Peyer's patch (tissue), 4 donors: ENCODE results near the gene HACD3. TPM values are rescaled to one million over a fixed set of nuclear protein-coding genes. Genes with fewer than 3 reads are reported as not detected.

ENCODE experiments used
- DNase-seq, 3 donors: peaks; one replicate each; pipeline ENCODE4 v3.0.0-alpha.2; 2017 to 2019
- H3K27ac ChIP-seq, 4 donors: fragments of 200-600 bp; sonication (generic); one replicate each; pipeline ENCODE4 v1.5.1; 2016 to 2019
- H3K27me3 ChIP-seq, 2 donors: fragments of 200-600 bp; sonication (generic); one replicate each; pipeline ENCODE4 v1.5.1; 2019
- H3K36me3 ChIP-seq, 3 donors: fragments of 200-600 bp; sonication (generic); one replicate each; pipeline ENCODE4 v1.5.1; 2016 to 2019
- H3K4me1 ChIP-seq, 4 donors: fragments of 200-600 bp; sonication (generic); one replicate each; pipeline ENCODE4 v1.5.1; 2016 to 2019
- H3K4me3 ChIP-seq, 4 donors: fragments of 200-600 bp; sonication (generic); 1 replicate in 3 of 4; 2 replicates in 1 of 4; pipeline ENCODE4 v1.5.1; 2016 to 2019; ENCODE audit warnings: mild to moderate bottlenecking in 1 of 4
- H3K9me3 ChIP-seq, 4 donors: fragments of 200-600 bp; sonication (generic); one replicate each; pipeline ENCODE4 v1.5.1; 2016 to 2019; ENCODE audit warnings: mild to moderate bottlenecking in 1 of 4
- POLR2A ChIP-seq, 2 donors: fragments of 450-650 bp; IDR thresholded peaks; one replicate each; pipeline ENCODE4 v1.5.1; 2017; ENCODE audit warnings: antibody characterized with exemption in 2 of 2, mild to moderate bottlenecking in 2 of 2, moderate library complexity in 2 of 2
- total RNA-seq, 4 donors: library from RNA; depleted of rRNA; stranded (reverse); fragments of >200 nt; gene quantifications; one replicate each; pipeline ENCODE4 v1.1.0, GENCODE V29; 2016
- TF ChIP-seq, protein P1 (sequence below), 6 experiments: fragments of 450-650 bp in 4 of 6; fragments of 200-600 bp in 2 of 6; sonication (generic) in 1 of 6; IDR thresholded peaks; one replicate each; pipeline ENCODE4 v1.5.1; 2017 to 2019; ENCODE audit warnings: antibody characterized with exemption in 6 of 6, mild to moderate bottlenecking in 3 of 6, moderate library complexity in 1 of 6

The HACD3 gene
- total RNA-seq, 4 donors from 2014 or later: 22.3 to 36.5 (median 26.8) TPM

GRCh38 chr15:65603134-65603533 is 72.9 kb downstream of the HACD3 start:
- Histone ChIP-seq H3K4me1 (no peaks in the 10 kb centered on the region), H3K4me3 (no peak overlapping the region), H3K36me3 (peaks cover 0 to 61% (median 0%) of the 10 kb centered on the region in 3 donors), H3K27me3 (no peaks in the 10 kb centered on the region), H3K27ac (no peak overlapping the region), H3K9me3 (no peaks in the 10 kb centered on the region)
- TF ChIP-seq POLR2A (IDR thresholded peaks at IDR 0.05): no peak
- TF ChIP-seq, protein P1, sequence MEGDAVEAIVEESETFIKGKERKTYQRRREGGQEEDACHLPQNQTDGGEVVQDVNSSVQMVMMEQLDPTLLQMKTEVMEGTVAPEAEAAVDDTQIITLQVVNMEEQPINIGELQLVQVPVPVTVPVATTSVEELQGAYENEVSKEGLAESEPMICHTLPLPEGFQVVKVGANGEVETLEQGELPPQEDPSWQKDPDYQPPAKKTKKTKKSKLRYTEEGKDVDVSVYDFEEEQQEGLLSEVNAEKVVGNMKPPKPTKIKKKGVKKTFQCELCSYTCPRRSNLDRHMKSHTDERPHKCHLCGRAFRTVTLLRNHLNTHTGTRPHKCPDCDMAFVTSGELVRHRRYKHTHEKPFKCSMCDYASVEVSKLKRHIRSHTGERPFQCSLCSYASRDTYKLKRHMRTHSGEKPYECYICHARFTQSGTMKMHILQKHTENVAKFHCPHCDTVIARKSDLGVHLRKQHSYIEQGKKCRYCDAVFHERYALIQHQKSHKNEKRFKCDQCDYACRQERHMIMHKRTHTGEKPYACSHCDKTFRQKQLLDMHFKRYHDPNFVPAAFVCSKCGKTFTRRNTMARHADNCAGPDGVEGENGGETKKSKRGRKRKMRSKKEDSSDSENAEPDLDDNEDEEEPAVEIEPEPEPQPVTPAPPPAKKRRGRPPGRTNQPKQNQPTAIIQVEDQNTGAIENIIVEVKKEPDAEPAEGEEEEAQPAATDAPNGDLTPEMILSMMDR (IDR thresholded peaks at IDR 0.05): no peak
- no peak for DNase-seq

GRCh38 chr15:65603559-65603958 is 73.3 kb downstream of the HACD3 start:
- TF ChIP-seq, protein P1 (IDR thresholded peaks at IDR 0.05): no peak
- TF ChIP-seq POLR2A (IDR thresholded peaks at IDR 0.05): no peak
- DNase-seq: no peak
- H3K36me3 ChIP-seq: peaks cover 0 to 56% (median 0%) of the 10 kb centered on the region in 3 donors

DNA sequence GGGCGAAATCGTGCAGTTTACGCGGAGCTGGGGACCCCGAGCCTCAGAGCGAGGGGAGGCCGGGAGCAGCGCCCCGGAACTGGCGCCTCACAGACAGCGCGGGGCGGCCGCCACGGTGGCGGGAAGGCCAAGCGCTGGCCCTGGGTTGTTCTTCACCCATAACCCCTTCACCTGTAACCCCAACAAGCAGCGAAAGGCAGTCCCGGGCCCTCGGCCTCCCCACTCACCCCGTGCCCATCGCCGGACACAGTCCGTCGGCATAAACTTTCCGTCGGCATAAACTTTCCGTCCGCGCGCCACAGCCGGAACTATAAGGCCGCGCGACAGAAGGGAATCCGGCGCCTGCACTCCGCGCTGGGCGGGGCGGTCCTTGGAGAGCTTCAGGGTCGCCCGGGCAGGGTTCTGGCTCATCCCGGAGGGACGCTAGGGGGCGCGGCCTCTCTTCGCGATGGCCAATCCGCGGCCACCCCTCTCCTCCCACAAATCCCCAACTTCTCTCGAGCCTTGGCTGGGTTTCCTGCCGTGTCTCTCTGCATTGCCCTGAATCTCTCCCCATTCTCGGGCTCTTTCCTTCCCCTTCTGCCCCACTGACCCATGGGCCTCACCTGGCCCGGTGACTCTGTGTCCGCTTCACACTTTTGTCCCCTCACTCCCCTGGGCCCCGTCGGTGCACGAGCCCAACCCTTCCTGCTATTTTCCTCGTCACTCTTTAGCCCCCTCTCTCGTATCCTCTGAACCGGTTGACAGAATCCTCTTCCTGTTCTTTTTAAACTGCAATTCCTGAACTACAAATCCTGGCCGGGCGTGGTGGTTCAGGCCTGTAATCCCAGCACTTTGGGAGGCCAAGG is 80.8 kb downstream of the HACD3 start, which contains the start of gene INTS14:
Gene INTS14, minus strand, starts transcription at position 261 of the 848 bp plus-strand sequence. CDS start 3,751 bp downstream, outside the sequence.
- Histone ChIP-seq H3K27ac (peak within 1 kb of the TSS; percentile 87 to 95 (median 90)), H3K4me1 (peaks cover 0 to 20% (median 14%) of the 10 kb centered on the region in 4 donors), H3K4me3 (peak within 1 kb of the TSS; percentile 68 to 88 (median 76)), H3K36me3 (no peaks in the 10 kb centered on the region), H3K27me3 (no peaks in the 10 kb centered on the region), H3K9me3 (no peaks in the 10 kb centered on the region)
- DNase-seq: peak; percentile 95 to 99 (median 98)
- peak; percentile 71 to 83 for TF ChIP-seq POLR2A (IDR thresholded peaks at IDR 0.05)
- TF ChIP-seq, protein P1 (IDR thresholded peaks at IDR 0.05): peak; percentile 43 to 73 (median 65)

More at GRCh38 chr15:65603559-65603958, 73.3 kb downstream of the HACD3 start:
- no peaks in the 10 kb centered on the region for H3K27me3 ChIP-seq
- no peaks in the 10 kb centered on the region for H3K9me3 ChIP-seq
- H3K4me3 ChIP-seq: no peak overlapping the region
- H3K4me1 ChIP-seq: no peaks in the 10 kb centered on the region
- no peak overlapping the region for H3K27ac ChIP-seq

DNA sequence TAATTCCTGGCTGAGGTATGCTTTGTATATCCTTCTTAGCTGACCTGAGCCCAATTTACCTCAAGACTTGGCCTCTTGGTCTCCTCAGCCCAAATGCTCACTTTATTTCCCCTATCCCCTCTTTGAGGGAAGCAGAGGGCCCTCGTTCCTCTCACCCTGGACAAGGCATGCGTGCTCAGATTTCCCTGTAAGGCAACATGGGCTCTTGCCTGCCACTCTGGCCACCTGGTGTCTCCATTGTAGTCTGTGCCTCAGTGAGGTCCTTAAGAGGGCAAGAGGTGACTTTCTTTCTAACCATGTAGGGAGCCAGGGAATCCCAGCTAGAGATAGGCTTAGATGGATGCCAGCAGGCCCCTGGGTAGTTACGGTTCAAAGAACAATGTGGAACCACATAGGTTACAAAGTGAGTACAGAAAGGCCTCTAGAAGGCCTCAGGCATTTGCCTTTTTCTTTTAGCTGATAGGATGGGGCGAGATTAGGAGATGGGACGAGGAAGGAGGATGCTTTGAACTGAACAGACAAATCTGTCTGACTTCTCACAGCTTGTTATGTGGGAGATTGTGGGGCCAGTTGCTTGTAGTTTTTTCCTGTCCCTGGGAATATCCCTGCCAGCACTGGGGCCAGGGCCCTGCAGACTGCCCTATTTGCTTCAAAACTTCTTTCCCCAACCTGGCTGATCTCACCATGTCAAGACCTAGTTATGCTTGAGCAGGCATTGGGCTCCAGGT is 81.8 kb downstream of the HACD3 start:
- Histone ChIP-seq H3K9me3 (no peaks in the 10 kb centered on the region), H3K27me3 (no peaks in the 10 kb centered on the region), H3K36me3 (no peaks in the 10 kb centered on the region), H3K4me1 (peaks cover 0 to 20% (median 14%) of the 10 kb centered on the region in 4 donors), H3K4me3 (peak overlapping the region; percentile 68 to 88 (median 76)), H3K27ac (peak overlapping the region; percentile 87 to 95 (median 90))
- no peak for DNase-seq
- TF ChIP-seq POLR2A (IDR thresholded peaks at IDR 0.05): no peak
- TF ChIP-seq, protein P1 (IDR thresholded peaks at IDR 0.05): no peak

GRCh38 chr15:65612616-65612946 is 82.3 kb downstream of the HACD3 start:
- no peaks in the 10 kb centered on the region for H3K9me3 ChIP-seq
- no peaks in the 10 kb centered on the region for H3K27me3 ChIP-seq
- DNase-seq: no peak
- H3K36me3 ChIP-seq: no peaks in the 10 kb centered on the region
- TF ChIP-seq POLR2A (IDR thresholded peaks at IDR 0.05): no peak
- H3K27ac ChIP-seq: no peak overlapping the region
- peaks cover 0 to 20% (median 14%) of the 10 kb centered on the region in 4 donors for H3K4me1 ChIP-seq
- no peak overlapping the region for H3K4me3 ChIP-seq
